HepG2 (cell line): ENCODE results near the gene FMN2. TPM values are rescaled to one million over a fixed set of nuclear protein-coding genes. Genes with fewer than 3 reads are reported as not detected.

ENCODE experiments used
- ATAC-seq: fragments of 200-7000 bp; cut with Tn5 transposase; 3 replicates; pipeline ENCODE4 v1.9.1; 2020; ENCODE audit warnings: mild to moderate bottlenecking, moderate library complexity
- BruUV-seq: library from RNA; stranded (reverse); fragments of 400-500 nt; replicated peaks from 2 replicates; lab custom pipeline; 2021; lab: Mats Ljungman, UMichigan
- CTCF ChIA-PET: fragments of 300-600 bp; formaldehyde crosslinking; extraction: SDS; loops from one replicate; lab custom pipeline; 2021; ENCODE audit warnings: low total read pairs, inconsistent platforms, low intra/inter-chr PET ratio; lab: Yijun Ruan, JAX
- POLR2A ChIA-PET: fragments of 350-600 bp; sonication (Branson Sonifier 250); formaldehyde crosslinking; loops from one replicate; lab custom pipeline; 2020; ENCODE audit warnings: antibody characterized with exemption, inconsistent platforms; lab: Yijun Ruan, JAX
- DNase-seq: peaks from one replicate; pipeline ENCODE4 v3.0.0-alpha.2; 2015; ENCODE audit warnings: low spot score
- FAIRE-seq: peaks from 3 replicates; lab custom pipeline; 2011; peaks lifted over from hg19 to GRCh38; lab: Jason Lieb, UNC
- H2AFZ ChIP-seq: one replicate; pipeline ENCODE4 v1.6.1; 2011; ENCODE audit warnings: low read length, inconsistent platforms
- H3K27ac ChIP-seq: fragments of 300-600 bp; 3 replicates; pipeline ENCODE4 v1.8.0; 2011; ENCODE audit warnings: mixed run types, mild to moderate bottlenecking, mixed read lengths, low read length, inconsistent platforms; ENCODE audit not compliant: insufficient read depth; ENCODE audit errors: extremely low read length
- H3K27me3 ChIP-seq, 2 experiments: fragments of 200-600 bp in 1 of 2; 2 replicates in 1 of 2; 3 replicates in 1 of 2; pipeline versions ENCODE4 v1.6.0 to v1.8.0; 2011; ENCODE audit warnings: low read length in 2 of 2, mild to moderate bottlenecking in 2 of 2, moderate library complexity in 2 of 2, inconsistent platforms in 1 of 2; ENCODE audit not compliant: insufficient read depth in 2 of 2, control insufficient read depth in 1 of 2
- H3K36me3 ChIP-seq, 2 experiments: fragments of 200-600 bp in 1 of 2; replicated peaks in 1 of 2; 2 replicates in 1 of 2; 3 replicates in 1 of 2; pipeline versions ENCODE4 v1.5.1 to v1.8.0; 2011; ENCODE audit warnings: low read length in 2 of 2, inconsistent platforms in 1 of 2; ENCODE audit not compliant: insufficient read depth in 2 of 2, control insufficient read depth in 1 of 2
- H3K4me1 ChIP-seq: 2 replicates; pipeline ENCODE4 v1.5.1; 2012; ENCODE audit warnings: low read length, inconsistent platforms; ENCODE audit not compliant: insufficient read depth
- H3K4me2 ChIP-seq: 2 replicates; pipeline ENCODE4 v1.6.0; 2011; ENCODE audit warnings: low read depth, low read length, inconsistent platforms
- H3K4me3 ChIP-seq, 3 experiments: fragments of 200-600 bp in 1 of 3; sonication (generic), shearing (Covaris generic) in 1 of 3; replicated peaks in 1 of 3; 2 replicates each; pipeline ENCODE4 v1.5.1; 2011 to 2016; ENCODE audit warnings: low read length in 3 of 3, inconsistent platforms in 2 of 3, low read depth in 2 of 3, mild to moderate bottlenecking in 2 of 3, control low read depth in 1 of 3, mixed read lengths in 1 of 3; ENCODE audit not compliant: insufficient read depth in 1 of 3
- H3K79me2 ChIP-seq: one replicate; pipeline ENCODE4 v1.6.1; 2011; ENCODE audit warnings: low read length, inconsistent platforms; ENCODE audit not compliant: insufficient read depth
- H3K9ac ChIP-seq: 2 replicates; pipeline ENCODE4 v1.6.0; 2011; ENCODE audit warnings: mild to moderate bottlenecking, low read depth, low read length, inconsistent platforms; ENCODE audit not compliant: insufficient read depth
- H3K9me3 ChIP-seq: 2 replicates; pipeline ENCODE4 v1.5.1; 2012; ENCODE audit warnings: mild to moderate bottlenecking, low read length
- H4K20me1 ChIP-seq: 2 replicates; pipeline ENCODE4 v1.6.0; 2011; ENCODE audit warnings: inconsistent platforms, mild to moderate bottlenecking, low read length, moderate library complexity; ENCODE audit not compliant: insufficient read depth
- MIXL1 ChIP-seq: IDR thresholded peaks from 2 replicates; pipeline ENCODE4 v1.6.1; 2016
- RELA ChIP-seq: sonication (generic); formaldehyde crosslinking; IDR thresholded peaks from 2 replicates; pipeline ENCODE4 v1.4.0; 2020; ENCODE audit warnings: missing genetic modification reagents
- SCMH1 ChIP-seq: sonication (generic); formaldehyde crosslinking; IDR thresholded peaks from 2 replicates; pipeline ENCODE4 v1.9.0; 2021; ENCODE audit warnings: missing genetic modification reagents, mild to moderate bottlenecking, borderline replicate concordance
- SMC3 ChIP-seq: IDR thresholded peaks from 2 replicates; pipeline ENCODE4 v1.6.1; 2011; ENCODE audit warnings: low read length, improper control_type of control experiment
- STAG1 ChIP-seq: sonication (generic); formaldehyde crosslinking; IDR thresholded peaks from 2 replicates; pipeline ENCODE4 v1.4.0; 2020; ENCODE audit warnings: missing genetic modification reagents
- ZNF546 ChIP-seq: sonication (generic); formaldehyde crosslinking; conservative IDR thresholded peaks from 2 replicates; pipeline ENCODE4 v1.8.1; 2023; ENCODE audit warnings: mild to moderate bottlenecking, missing genetic modification reagents
- ZNF614 ChIP-seq: IDR thresholded peaks from 2 replicates; pipeline ENCODE4 v1.6.1; 2018; ENCODE audit warnings: missing biosample characterization, missing genetic modification reagents, inconsistent platforms, borderline replicate concordance
- WGBS: methylation state at CpG from one replicate; pipeline ENCODE4 v1.1.6; 2017; ENCODE audit warnings: low lambda C conversion rate; 5-methylcytosine and 5-hydroxymethylcytosine counted together
- in situ Hi-C: cut with HindIII; loops from 2 replicates; pipeline ENCODE4 v1.10.0; 2017; ENCODE audit warnings: low pct_unique_long_range_greater_than_20kb; ENCODE audit not compliant: extremely low pct_ligation_motif_present
- intact Hi-C: fragments of 100-400 bp; cut with micrococcal nuclease; formaldehyde crosslinking; loops from one replicate; pipeline ENCODE4 v1.10.0; 2022; ENCODE audit not compliant: unreplicated experiment
- polyA plus RNA-seq, 8 experiments: library from polyadenylated mRNA; depleted of rRNA in 3 of 8; stranded (reverse) in 7 of 8; unstranded in 1 of 8; fragments of >200 nt; fragmentation: Illumina TruSeq in 4 of 8; extraction: Trizol in 4 of 8; gene quantifications; 2 replicates each; pipeline versions ENCODE4 v1.2.1 to v1.2.3, GENCODE V29; 2011 to 2016; ENCODE audit warnings: low read depth in 4 of 8, missing spikeins in 1 of 8, mixed read lengths in 1 of 8; ENCODE audit not compliant: insufficient read depth in 1 of 8
- total RNA-seq, 5 experiments: library from RNA; depleted of rRNA; stranded (reverse); fragments of >200 nt; fragmentation: Illumina TruSeq; extraction: Trizol; gene quantifications; 2 replicates each; pipeline ENCODE4 v1.2.3, GENCODE V29; 2016; ENCODE audit warnings: low read depth in 1 of 5
- TF ChIP-seq, protein P1 (sequence below): sonication (generic); formaldehyde crosslinking; conservative IDR thresholded peaks from 2 replicates; pipeline ENCODE4 v1.8.0; 2022; ENCODE audit warnings: missing genetic modification reagents
- TF ChIP-seq, protein P2 (sequence below): sonication (generic); formaldehyde crosslinking; IDR thresholded peaks from 2 replicates; pipeline ENCODE4 v1.4.0; 2020; ENCODE audit warnings: missing genetic modification reagents

The FMN2 gene
- total and polyA plus RNA-seq, 2 of the 13 experiments (the other 11 are each of a cell fraction or from before 2014, with no cell fraction given) = not detected

DNA sequence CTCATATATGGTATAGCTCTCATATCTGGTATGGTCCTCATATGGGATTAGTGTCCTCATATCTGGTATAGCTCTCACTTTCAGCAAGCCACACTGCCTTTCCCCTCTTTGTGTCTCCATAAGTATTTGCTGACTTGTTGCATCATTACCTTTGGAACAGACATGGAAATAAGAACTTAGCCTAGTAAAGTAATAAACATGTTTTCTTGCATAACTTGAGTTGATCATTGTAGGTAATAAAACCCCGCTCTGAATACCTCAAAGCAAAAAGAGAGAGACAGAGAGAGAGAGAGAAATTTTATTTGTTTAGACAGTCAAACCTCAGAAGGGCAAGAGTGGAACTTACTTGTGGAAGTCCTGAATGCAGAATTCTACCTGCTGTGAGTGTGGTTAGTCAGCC lies 350.0 kb downstream of the FMN2 start (continued):
- TF ChIP-seq, protein P1, sequence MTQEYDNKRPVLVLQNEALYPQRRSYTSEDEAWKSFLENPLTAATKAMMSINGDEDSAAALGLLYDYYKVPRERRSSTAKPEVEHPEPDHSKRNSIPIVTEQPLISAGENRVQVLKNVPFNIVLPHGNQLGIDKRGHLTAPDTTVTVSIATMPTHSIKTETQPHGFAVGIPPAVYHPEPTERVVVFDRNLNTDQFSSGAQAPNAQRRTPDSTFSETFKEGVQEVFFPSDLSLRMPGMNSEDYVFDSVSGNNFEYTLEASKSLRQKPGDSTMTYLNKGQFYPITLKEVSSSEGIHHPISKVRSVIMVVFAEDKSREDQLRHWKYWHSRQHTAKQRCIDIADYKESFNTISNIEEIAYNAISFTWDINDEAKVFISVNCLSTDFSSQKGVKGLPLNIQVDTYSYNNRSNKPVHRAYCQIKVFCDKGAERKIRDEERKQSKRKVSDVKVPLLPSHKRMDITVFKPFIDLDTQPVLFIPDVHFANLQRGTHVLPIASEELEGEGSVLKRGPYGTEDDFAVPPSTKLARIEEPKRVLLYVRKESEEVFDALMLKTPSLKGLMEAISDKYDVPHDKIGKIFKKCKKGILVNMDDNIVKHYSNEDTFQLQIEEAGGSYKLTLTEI (CRISPR knock-in tag) = no peak
- no peak for TF ChIP-seq ZNF546 (CRISPR knock-in tag)

DNA sequence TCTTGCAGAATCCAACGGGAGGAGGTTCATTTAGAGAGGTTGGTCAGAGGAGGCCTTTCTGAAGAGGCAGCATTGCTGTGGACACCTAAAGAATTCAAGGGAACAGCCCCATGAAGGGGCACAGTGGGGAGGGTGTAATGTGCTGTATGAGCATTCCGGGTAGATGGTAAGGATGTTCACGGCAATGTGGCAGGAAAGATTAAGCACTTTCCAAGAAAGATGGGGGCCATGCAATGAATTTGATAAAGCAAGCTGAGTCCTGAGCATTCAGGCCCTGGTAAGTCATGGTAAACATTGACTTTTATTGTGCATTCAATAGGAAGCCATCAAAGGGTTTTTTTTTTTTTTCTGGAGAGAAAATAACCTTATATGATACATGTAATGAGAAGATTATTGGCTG lies 353.7 kb downstream of the FMN2 start:
- no peak for ATAC-seq
- BruUV-seq = no TSS peak
- Histone ChIP-seq H2AFZ (no peak overlapping the region), H4K20me1 (no peaks in the 10 kb centered on the region), H3K4me1 (no peaks in the 10 kb centered on the region), H3K36me3 (no peaks in the 10 kb centered on the region), H3K9ac (no peak overlapping the region), H3K4me3 (no peak overlapping the region), H3K9me3 (no peaks in the 10 kb centered on the region), H3K27me3 (no peaks in the 10 kb centered on the region), H3K27ac (no peak overlapping the region), H3K79me2 (no peaks in the 10 kb centered on the region), H3K4me2 (no peak overlapping the region)
- in situ Hi-C loops (no loop called here), intact Hi-C loops (no loop called here)
- CTCF ChIA-PET = no interaction called here
- TF ChIP-seq SCMH1 (no peak), RELA (CRISPR knock-in tag) (no peak)
- 17% methylated on average over 3 of the region's 3 CpGs for WGBS
- no peak for DNase-seq
- no peak for FAIRE-seq
- POLR2A ChIA-PET = no interaction called here

DNA sequence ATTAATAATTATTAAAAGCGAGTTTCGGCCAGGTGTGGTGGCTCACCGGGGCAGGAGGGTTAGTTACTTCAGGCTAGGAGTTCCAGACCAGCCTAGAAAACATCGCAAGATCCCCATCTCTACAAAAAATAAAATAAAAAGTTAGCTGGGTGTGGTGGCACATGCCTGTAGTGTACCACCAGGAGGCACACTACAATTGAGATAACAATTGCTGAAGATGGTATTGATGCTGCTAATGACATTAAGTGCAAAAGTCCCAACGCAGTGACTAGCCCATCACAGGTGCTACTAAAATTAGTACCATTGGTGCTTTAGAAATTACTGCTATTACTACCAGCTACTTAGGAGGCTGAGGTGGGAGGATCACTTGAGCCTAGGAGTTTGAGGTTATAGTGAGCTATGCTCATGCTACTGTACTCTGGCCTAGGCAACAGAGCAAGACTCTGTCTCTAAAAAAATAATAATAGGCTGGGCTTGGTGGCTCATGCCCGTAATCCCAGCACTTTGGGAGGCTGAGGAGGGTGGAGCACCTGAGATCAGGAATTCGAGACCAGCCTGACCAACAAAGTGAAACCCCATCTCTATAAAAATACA lies 363.6 kb downstream of the FMN2 start:
- in situ Hi-C loops = no loop called here
- no TSS peak for BruUV-seq
- H3K36me3 ChIP-seq = no peaks in the 10 kb centered on the region
- ChIA-PET POLR2A (no interaction called here), CTCF (interaction anchor here (1.2 kb wide), 1 partner anchor 237 kb away, joined by 3 read pairs; no protein-coding TSS in a partner anchor)
- H2AFZ ChIP-seq = no peak overlapping the region
- H4K20me1 ChIP-seq = no peaks in the 10 kb centered on the region
- ATAC-seq = peak; percentile 69
- no peak overlapping the region for H3K4me2 ChIP-seq
- H3K4me3 ChIP-seq = no peak overlapping the region
- H3K27me3 ChIP-seq = no peaks in the 10 kb centered on the region
- WGBS = 3% methylated on average over 7 of the region's 7 CpGs
- no peak overlapping the region for H3K9ac ChIP-seq
- H3K79me2 ChIP-seq = no peaks in the 10 kb centered on the region
- intact Hi-C loops = loop anchor here (1.0 kb wide), 1 partner anchor 153 kb away; no protein-coding TSS in a partner anchor
- peaks cover 6% of the 10 kb centered on the region; the same call in 1 of the 2 replicates for H3K4me1 ChIP-seq
- H3K27ac ChIP-seq = no peak overlapping the region
- no peak for FAIRE-seq
- H3K9me3 ChIP-seq = no peaks in the 10 kb centered on the region
- no peak for DNase-seq
- TF ChIP-seq ZNF614 (CRISPR knock-in tag) (no peak), STAG1 (CRISPR knock-in tag) (peak; percentile 76), MIXL1 (CRISPR knock-in tag) (peak; percentile 77; the same call in 1 of the 2 replicates), SMC3 (peak; percentile 86)
- TF ChIP-seq, protein P2, sequence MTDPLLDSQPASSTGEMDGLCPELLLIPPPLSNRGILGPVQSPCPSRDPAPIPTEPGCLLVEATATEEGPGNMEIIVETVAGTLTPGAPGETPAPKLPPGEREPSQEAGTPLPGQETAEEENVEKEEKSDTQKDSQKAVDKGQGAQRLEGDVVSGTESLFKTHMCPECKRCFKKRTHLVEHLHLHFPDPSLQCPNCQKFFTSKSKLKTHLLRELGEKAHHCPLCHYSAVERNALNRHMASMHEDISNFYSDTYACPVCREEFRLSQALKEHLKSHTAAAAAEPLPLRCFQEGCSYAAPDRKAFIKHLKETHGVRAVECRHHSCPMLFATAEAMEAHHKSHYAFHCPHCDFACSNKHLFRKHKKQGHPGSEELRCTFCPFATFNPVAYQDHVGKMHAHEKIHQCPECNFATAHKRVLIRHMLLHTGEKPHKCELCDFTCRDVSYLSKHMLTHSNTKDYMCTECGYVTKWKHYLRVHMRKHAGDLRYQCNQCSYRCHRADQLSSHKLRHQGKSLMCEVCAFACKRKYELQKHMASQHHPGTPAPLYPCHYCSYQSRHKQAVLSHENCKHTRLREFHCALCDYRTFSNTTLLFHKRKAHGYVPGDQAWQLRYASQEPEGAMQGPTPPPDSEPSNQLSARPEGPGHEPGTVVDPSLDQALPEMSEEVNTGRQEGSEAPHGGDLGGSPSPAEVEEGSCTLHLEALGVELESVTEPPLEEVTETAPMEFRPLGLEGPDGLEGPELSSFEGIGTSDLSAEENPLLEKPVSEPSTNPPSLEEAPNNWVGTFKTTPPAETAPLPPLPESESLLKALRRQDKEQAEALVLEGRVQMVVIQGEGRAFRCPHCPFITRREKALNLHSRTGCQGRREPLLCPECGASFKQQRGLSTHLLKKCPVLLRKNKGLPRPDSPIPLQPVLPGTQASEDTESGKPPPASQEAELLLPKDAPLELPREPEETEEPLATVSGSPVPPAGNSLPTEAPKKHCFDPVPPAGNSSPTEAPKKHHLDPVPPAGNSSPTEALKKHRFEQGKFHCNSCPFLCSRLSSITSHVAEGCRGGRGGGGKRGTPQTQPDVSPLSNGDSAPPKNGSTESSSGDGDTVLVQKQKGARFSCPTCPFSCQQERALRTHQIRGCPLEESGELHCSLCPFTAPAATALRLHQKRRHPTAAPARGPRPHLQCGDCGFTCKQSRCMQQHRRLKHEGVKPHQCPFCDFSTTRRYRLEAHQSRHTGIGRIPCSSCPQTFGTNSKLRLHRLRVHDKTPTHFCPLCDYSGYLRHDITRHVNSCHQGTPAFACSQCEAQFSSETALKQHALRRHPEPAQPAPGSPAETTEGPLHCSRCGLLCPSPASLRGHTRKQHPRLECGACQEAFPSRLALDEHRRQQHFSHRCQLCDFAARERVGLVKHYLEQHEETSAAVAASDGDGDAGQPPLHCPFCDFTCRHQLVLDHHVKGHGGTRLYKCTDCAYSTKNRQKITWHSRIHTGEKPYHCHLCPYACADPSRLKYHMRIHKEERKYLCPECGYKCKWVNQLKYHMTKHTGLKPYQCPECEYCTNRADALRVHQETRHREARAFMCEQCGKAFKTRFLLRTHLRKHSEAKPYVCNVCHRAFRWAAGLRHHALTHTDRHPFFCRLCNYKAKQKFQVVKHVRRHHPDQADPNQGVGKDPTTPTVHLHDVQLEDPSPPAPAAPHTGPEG (CRISPR knock-in tag) = no peak
